H1 (cell line): ENCODE results near the gene GFRAL. TPM values are rescaled to one million over a fixed set of nuclear protein-coding genes. Genes with fewer than 3 reads are reported as not detected.

Source experiments
- JUND ChIP-seq: IDR thresholded peaks from 2 replicates; pipeline ENCODE4 v1.6.1; 2011; ENCODE audit warnings: mild to moderate bottlenecking, improper control_type of control experiment, low read length
- PHF8 ChIP-seq: fragments of 200-600 bp; sonication (generic); conservative IDR thresholded peaks from 2 replicates; pipeline ENCODE4 v1.7.1; 2012; ENCODE audit warnings: low read depth, mild to moderate bottlenecking, inconsistent platforms, low read length, moderate library complexity
- SIX5 ChIP-seq: IDR thresholded peaks from 2 replicates; pipeline ENCODE4 v1.6.1; 2011; ENCODE audit warnings: mild to moderate bottlenecking, low read depth, low read length
- polyA plus RNA-seq, 7 experiments: library from polyadenylated mRNA; depleted of rRNA in 3 of 7; stranded (reverse) in 5 of 7; unstranded in 2 of 7; fragments of >200 nt in 5 of 7; fragments of 200-250 nt in 2 of 7; gene quantifications; 1 replicate in 5 of 7; 2 replicates in 1 of 7; 4 replicates in 1 of 7; pipeline versions ENCODE4 v1.2.1 to v1.2.3, GENCODE V29; 2011 to 2013; ENCODE audit warnings: missing spikeins in 2 of 7, mixed read lengths in 2 of 7
- total RNA-seq: library from RNA; stranded (reverse); fragmentation: NEBNext Ultra II Directional; extraction: Animal tissue kit (Norgen Biotek cat#: 25700); gene quantifications from 2 replicates; pipeline ENCODE4 v1.2.1, GENCODE V29; 2021

The GFRAL gene
- total and polyA plus RNA-seq, 2 of the 8 experiments (the other 6 are each of a cell fraction or from before 2014, with no cell fraction given), result not detected

- TF ChIP-seq JUND (no peak), SIX5 (no peak), PHF8 (no peak)
Observed at GRCh38 chr6:55397986-55398385, 70.7 kb downstream of the GFRAL start (continued).
